ENCODE data around the gene ZNF331.

ZNF331 gene

GRCh38 chr19:53520547-53521372 lies 17.2 kb upstream of the ZNF331 start:
- in situ Hi-C loops (cut with HindIII; ENCODE audit: low sequenced_read_pairs): no loop called here

- in situ Hi-C loops (cut with HindIII; ENCODE audit: low sequenced_read_pairs): no loop called here
Measured at GRCh38 chr19:53521373-53522202, 16.4 kb upstream of the ZNF331 start.

DNA sequence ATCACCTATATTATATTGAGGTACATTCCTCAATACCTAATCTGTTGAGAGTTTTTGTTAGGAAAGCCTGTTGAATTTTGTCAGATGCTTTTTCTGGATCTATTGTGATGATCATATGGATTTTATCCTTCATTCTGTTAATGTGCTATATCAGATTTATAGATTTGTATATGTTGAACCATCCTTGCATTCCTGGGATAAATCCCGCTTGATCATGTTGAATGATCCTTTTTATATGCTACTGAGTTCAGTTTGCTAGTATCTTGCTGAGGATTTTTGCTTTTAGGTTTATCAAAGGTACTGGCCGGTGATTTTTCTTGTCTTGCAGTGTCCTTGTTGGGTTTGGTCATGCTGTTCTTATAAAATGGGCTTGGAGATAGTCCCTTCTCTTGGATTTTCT lies 12.0 kb upstream of the ZNF331 start:
- in situ Hi-C loops (cut with HindIII; ENCODE audit: low sequenced_read_pairs): no loop called here

GRCh38 chr19:53530622-53531021 lies 7.3 kb upstream of the ZNF331 start:
- in situ Hi-C loops (cut with HindIII; ENCODE audit: low sequenced_read_pairs): no loop called here

DNA sequence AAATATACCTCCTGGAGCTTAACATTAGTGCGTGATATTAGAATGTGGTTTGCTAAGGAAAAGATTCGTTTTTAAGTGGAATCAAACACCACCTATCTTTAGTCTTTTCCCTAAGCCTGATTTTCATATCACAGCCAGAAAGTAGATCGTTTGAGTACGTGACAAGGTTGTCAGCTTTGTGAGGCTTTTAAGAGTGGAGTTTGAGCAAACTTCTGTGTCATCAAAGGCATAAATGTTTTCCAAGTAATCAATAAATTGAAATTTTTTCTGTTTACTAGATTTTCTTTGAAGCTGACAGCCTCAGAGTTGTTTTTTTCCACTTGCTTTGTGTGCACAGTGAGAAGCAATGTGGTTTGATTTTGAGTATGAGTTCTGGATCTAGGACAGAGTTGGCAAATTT lies 6.5 kb upstream of the ZNF331 start:
- in situ Hi-C loops (cut with HindIII; ENCODE audit: low sequenced_read_pairs): no loop called here

- in situ Hi-C loops (cut with HindIII; ENCODE audit: low sequenced_read_pairs): no loop called here
Measured at GRCh38 chr19:53532362-53532761, 5.6 kb upstream of the ZNF331 start.

- in situ Hi-C loops (cut with HindIII; ENCODE audit: low sequenced_read_pairs): no loop called here
Measured at GRCh38 chr19:53536225-53536548, 1.8 kb upstream of the ZNF331 start.

- in situ Hi-C loops (cut with HindIII; ENCODE audit: low sequenced_read_pairs): no loop called here
Measured at GRCh38 chr19:53537121-53537520, 824 bp upstream of the ZNF331 start.

- in situ Hi-C loops (cut with HindIII; ENCODE audit: low sequenced_read_pairs): no loop called here
Measured at GRCh38 chr19:53538378-53539109, 599 bp downstream of the ZNF331 start.

GRCh38 chr19:53540091-53540490 lies 2.1 kb downstream of the ZNF331 start:
- in situ Hi-C loops (cut with HindIII; ENCODE audit: low sequenced_read_pairs): no loop called here

- in situ Hi-C loops (cut with HindIII; ENCODE audit: low sequenced_read_pairs): no loop called here
Measured at GRCh38 chr19:53541971-53542370, 4.0 kb downstream of the ZNF331 start.

DNA sequence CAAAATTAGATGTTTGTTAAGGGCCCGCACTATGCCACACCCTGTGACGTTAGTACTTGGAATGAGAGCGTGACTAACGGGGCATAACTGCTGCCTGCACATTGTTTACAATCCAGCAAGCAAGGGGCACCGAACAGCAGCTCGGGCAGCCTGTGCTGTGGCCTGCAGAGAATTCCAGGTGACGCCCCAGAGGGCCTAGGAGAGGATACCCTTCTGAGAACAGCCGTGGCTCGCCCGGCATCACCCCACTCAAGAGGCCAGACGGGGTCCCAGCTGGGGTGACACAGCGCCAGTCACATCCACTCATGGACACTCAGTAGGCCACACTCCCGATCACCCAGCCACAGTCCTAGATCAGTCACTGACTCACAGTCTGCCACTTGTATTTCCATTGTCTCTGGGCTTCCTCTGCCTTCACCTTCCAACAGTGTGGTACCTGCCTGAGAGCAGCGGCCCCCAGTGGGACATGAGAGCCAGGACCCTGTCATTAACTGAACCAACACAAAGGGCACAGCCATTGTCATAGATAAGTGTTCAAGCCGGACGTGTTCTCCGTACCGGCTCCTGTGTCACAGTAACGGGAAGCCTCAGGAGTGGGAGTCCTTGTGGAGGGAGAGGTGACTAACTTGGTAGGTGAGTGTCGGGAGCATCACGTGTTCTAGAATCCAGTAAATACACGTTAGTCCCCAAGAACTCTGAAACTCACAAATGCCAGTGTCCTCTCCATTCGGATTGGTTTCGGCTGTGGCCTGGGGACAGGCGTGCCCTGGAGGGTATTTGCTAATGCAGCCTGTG lies 7.5 kb downstream of the ZNF331 start:
- in situ Hi-C loops (cut with HindIII; ENCODE audit: low sequenced_read_pairs): no loop called here

- in situ Hi-C loops (cut with HindIII; ENCODE audit: low sequenced_read_pairs): no loop called here
Measured at GRCh38 chr19:53546758-53547513, 9.0 kb downstream of the ZNF331 start.

GRCh38 chr19:53549340-53549739 lies 11.4 kb downstream of the ZNF331 start:
- in situ Hi-C loops (cut with HindIII; ENCODE audit: low sequenced_read_pairs): no loop called here

- in situ Hi-C loops (cut with HindIII; ENCODE audit: low sequenced_read_pairs): no loop called here
Measured at GRCh38 chr19:53552001-53552721, 14.2 kb downstream of the ZNF331 start.

GRCh38 chr19:53553156-53553555 lies 15.2 kb downstream of the ZNF331 start:
- in situ Hi-C loops (cut with HindIII; ENCODE audit: low sequenced_read_pairs): no loop called here

DNA sequence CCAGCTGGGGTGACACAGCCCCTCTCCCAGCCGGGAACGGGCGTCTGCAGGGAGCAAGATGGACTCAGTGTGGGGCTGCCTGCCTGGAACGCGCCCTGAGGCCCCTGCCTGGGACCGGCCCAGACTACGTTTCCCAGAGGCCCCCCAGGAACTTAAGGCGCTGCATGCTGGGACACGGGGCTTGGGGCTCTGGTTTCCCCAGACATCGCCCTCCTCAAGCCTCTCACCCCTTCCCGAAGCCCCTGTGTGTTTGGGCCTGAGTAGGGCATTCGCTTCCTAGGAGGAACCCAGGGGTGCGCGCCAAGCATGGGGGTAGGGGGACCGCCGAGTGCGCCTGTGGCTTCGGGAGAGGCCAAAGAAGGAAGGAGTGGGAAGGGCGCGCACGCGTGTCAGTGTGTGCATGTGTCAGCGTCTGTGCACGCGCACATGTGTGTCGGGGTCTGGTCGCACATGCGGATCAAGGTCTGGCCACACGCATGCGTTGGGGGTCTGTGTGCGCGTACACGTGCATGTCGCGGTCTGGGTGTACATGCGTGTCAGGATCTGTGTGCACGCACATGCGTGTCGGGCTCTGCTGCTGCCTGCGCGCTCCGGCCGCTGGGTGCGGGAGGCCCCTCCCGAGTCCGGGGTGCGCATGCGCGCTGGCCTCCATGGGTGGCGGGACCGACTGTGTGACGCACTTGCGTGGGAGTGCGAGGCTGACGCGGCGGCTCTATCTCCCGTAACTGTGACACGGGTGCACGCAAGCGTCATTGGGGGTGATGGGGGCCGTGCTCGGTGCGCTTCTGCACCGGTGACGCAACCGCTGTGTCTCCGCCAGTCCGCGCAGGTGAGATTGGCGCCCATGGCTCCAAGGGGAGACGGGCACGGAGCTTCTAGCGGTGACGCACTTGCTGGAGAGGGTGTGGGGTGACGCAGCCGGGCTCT lies 16.2 kb downstream of the ZNF331 start:
- in situ Hi-C loops (cut with HindIII; ENCODE audit: low sequenced_read_pairs): no loop called here

DNA sequence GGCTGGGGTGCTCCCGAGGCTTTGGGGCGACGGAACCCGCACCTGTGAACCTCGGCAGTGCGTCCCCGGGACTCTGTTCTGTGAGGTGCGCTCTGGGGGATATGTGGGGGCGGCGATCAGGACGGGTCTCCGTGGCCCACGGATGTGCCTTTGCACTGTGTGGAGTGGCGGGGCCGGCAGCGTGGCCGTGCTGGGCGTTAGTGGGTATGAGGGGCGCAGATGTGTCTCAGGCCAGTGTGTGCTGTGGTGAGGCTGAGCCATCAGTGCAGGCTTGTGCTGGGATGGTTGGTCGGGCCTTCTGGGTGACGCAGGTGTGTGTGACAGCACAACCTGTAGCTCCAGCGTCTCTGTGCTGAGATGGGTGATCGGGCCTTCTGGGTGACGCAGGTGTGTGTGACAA lies 16.9 kb downstream of the ZNF331 start:
- in situ Hi-C loops (cut with HindIII; ENCODE audit: low sequenced_read_pairs): no loop called here
